Thyroid gland (tissue), 4 donors: ENCODE measurements around the gene RFC1.
"Not testable (repeated sequence)": the region's sequence is repeated elsewhere in the genome, so short reads cannot be mapped to it uniquely, and the experiment has no call there.

Source experiments
- POLR2A ChIP-seq, 2 donors: fragments of 450-650 bp; IDR thresholded peaks; one replicate each; pipeline ENCODE4 v1.6.1; 2017; ENCODE audit warnings: antibody characterized with exemption in 2 of 2, mild to moderate bottlenecking in 2 of 2, moderate library complexity in 1 of 2
- TF ChIP-seq, protein P1 (sequence below), 6 experiments: fragments of 200-600 bp in 3 of 6; fragments of 450-650 bp in 3 of 6; sonication (generic) in 3 of 6; IDR thresholded peaks; one replicate each; pipeline ENCODE4 v1.5.1; 2016 to 2019; ENCODE audit warnings: antibody characterized with exemption in 6 of 6, mild to moderate bottlenecking in 2 of 6, inconsistent platforms in 1 of 6, moderate library complexity in 1 of 6

GRCh38 chr4:39353149-39353477 is 13.0 kb downstream of the RFC1 start:
- TF ChIP-seq, protein P1, sequence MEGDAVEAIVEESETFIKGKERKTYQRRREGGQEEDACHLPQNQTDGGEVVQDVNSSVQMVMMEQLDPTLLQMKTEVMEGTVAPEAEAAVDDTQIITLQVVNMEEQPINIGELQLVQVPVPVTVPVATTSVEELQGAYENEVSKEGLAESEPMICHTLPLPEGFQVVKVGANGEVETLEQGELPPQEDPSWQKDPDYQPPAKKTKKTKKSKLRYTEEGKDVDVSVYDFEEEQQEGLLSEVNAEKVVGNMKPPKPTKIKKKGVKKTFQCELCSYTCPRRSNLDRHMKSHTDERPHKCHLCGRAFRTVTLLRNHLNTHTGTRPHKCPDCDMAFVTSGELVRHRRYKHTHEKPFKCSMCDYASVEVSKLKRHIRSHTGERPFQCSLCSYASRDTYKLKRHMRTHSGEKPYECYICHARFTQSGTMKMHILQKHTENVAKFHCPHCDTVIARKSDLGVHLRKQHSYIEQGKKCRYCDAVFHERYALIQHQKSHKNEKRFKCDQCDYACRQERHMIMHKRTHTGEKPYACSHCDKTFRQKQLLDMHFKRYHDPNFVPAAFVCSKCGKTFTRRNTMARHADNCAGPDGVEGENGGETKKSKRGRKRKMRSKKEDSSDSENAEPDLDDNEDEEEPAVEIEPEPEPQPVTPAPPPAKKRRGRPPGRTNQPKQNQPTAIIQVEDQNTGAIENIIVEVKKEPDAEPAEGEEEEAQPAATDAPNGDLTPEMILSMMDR (IDR thresholded peaks at IDR 0.05) = not testable (repeated sequence)
- not testable (repeated sequence) for TF ChIP-seq POLR2A (IDR thresholded peaks at IDR 0.05)
